HepG2 (cell line): Measurements from ENCODE around the gene EDEM3. TPM values are rescaled to one million over a fixed set of nuclear protein-coding genes. Genes with fewer than 3 reads are reported as not detected.

Source experiments
- ATAC-seq: fragments of 200-7000 bp; cut with Tn5 transposase; 3 replicates; pipeline ENCODE4 v1.9.1; 2020; ENCODE audit warnings: mild to moderate bottlenecking, moderate library complexity
- BruUV-seq: library from RNA; stranded (reverse); fragments of 400-500 nt; replicated peaks from 2 replicates; lab custom pipeline; 2021; lab: Mats Ljungman, UMichigan
- CTCF ChIA-PET: fragments of 300-600 bp; formaldehyde crosslinking; extraction: SDS; loops from one replicate; lab custom pipeline; 2021; ENCODE audit warnings: low total read pairs, inconsistent platforms, low intra/inter-chr PET ratio; lab: Yijun Ruan, JAX
- POLR2A ChIA-PET: fragments of 350-600 bp; sonication (Branson Sonifier 250); formaldehyde crosslinking; loops from one replicate; lab custom pipeline; 2020; ENCODE audit warnings: antibody characterized with exemption, inconsistent platforms; lab: Yijun Ruan, JAX
- DNase-seq: peaks from one replicate; pipeline ENCODE4 v3.0.0-alpha.2; 2015; ENCODE audit warnings: low spot score
- FAIRE-seq: peaks from 3 replicates; lab custom pipeline; 2011; peaks lifted over from hg19 to GRCh38; lab: Jason Lieb, UNC
- H2AFZ ChIP-seq: one replicate; pipeline ENCODE4 v1.6.1; 2011; ENCODE audit warnings: low read length, inconsistent platforms
- H3K27ac ChIP-seq: fragments of 300-600 bp; 3 replicates; pipeline ENCODE4 v1.8.0; 2011; ENCODE audit warnings: mixed run types, mild to moderate bottlenecking, mixed read lengths, low read length, inconsistent platforms; ENCODE audit not compliant: insufficient read depth; ENCODE audit errors: extremely low read length
- H3K27me3 ChIP-seq, 2 experiments: fragments of 200-600 bp in 1 of 2; 2 replicates in 1 of 2; 3 replicates in 1 of 2; pipeline versions ENCODE4 v1.6.0 to v1.8.0; 2011; ENCODE audit warnings: low read length in 2 of 2, mild to moderate bottlenecking in 2 of 2, moderate library complexity in 2 of 2, inconsistent platforms in 1 of 2; ENCODE audit not compliant: insufficient read depth in 2 of 2, control insufficient read depth in 1 of 2
- H3K36me3 ChIP-seq, 2 experiments: fragments of 200-600 bp in 1 of 2; replicated peaks in 1 of 2; 2 replicates in 1 of 2; 3 replicates in 1 of 2; pipeline versions ENCODE4 v1.5.1 to v1.8.0; 2011; ENCODE audit warnings: low read length in 2 of 2, inconsistent platforms in 1 of 2; ENCODE audit not compliant: insufficient read depth in 2 of 2, control insufficient read depth in 1 of 2
- H3K4me1 ChIP-seq: 2 replicates; pipeline ENCODE4 v1.5.1; 2012; ENCODE audit warnings: low read length, inconsistent platforms; ENCODE audit not compliant: insufficient read depth
- H3K4me2 ChIP-seq: 2 replicates; pipeline ENCODE4 v1.6.0; 2011; ENCODE audit warnings: low read depth, low read length, inconsistent platforms
- H3K4me3 ChIP-seq, 3 experiments: fragments of 200-600 bp in 1 of 3; sonication (generic), shearing (Covaris generic) in 1 of 3; replicated peaks in 1 of 3; 2 replicates each; pipeline ENCODE4 v1.5.1; 2011 to 2016; ENCODE audit warnings: low read length in 3 of 3, inconsistent platforms in 2 of 3, low read depth in 2 of 3, mild to moderate bottlenecking in 2 of 3, control low read depth in 1 of 3, mixed read lengths in 1 of 3; ENCODE audit not compliant: insufficient read depth in 1 of 3
- H3K79me2 ChIP-seq: one replicate; pipeline ENCODE4 v1.6.1; 2011; ENCODE audit warnings: low read length, inconsistent platforms; ENCODE audit not compliant: insufficient read depth
- H3K9ac ChIP-seq: 2 replicates; pipeline ENCODE4 v1.6.0; 2011; ENCODE audit warnings: mild to moderate bottlenecking, low read depth, low read length, inconsistent platforms; ENCODE audit not compliant: insufficient read depth
- H3K9me3 ChIP-seq: 2 replicates; pipeline ENCODE4 v1.5.1; 2012; ENCODE audit warnings: mild to moderate bottlenecking, low read length
- H4K20me1 ChIP-seq: 2 replicates; pipeline ENCODE4 v1.6.0; 2011; ENCODE audit warnings: inconsistent platforms, mild to moderate bottlenecking, low read length, moderate library complexity; ENCODE audit not compliant: insufficient read depth
- HHEX ChIP-seq: IDR thresholded peaks from 2 replicates; pipeline ENCODE4 v1.6.1; 2016; ENCODE audit warnings: control low read depth
- NR2F1 ChIP-seq, 2 experiments: fragments of 450-650 bp in 1 of 2; formaldehyde crosslinking in 1 of 2; IDR thresholded peaks; 2 replicates each; pipeline versions ENCODE4 v1.5.0 to v1.6.1; 2016 to 2020; ENCODE audit warnings: mild to moderate bottlenecking in 1 of 2, missing compliant biosample characterization in 1 of 2, missing genetic modification reagents in 1 of 2, moderate library complexity in 1 of 2
- ZMYM3 ChIP-seq: sonication (generic); formaldehyde crosslinking; IDR thresholded peaks from 2 replicates; pipeline ENCODE4 v1.5.1; 2020; ENCODE audit warnings: mild to moderate bottlenecking, missing genetic modification reagents
- ZNF513 ChIP-seq: sonication (generic); formaldehyde crosslinking; conservative IDR thresholded peaks from 2 replicates; pipeline ENCODE4 v1.5.0; 2020; ENCODE audit warnings: missing genetic modification reagents
- ZNF547 ChIP-seq: sonication (generic); formaldehyde crosslinking; IDR thresholded peaks from 2 replicates; pipeline ENCODE4 v1.5.1; 2020; ENCODE audit warnings: mild to moderate bottlenecking, missing genetic modification reagents
- ZNF629 ChIP-seq: sonication (generic); formaldehyde crosslinking; conservative IDR thresholded peaks from 2 replicates; pipeline ENCODE4 v1.5.0; 2020; ENCODE audit warnings: missing genetic modification reagents
- WGBS: methylation state at CpG from one replicate; pipeline ENCODE4 v1.1.6; 2017; ENCODE audit warnings: low lambda C conversion rate; 5-methylcytosine and 5-hydroxymethylcytosine counted together
- in situ Hi-C: cut with HindIII; loops from 2 replicates; pipeline ENCODE4 v1.10.0; 2017; ENCODE audit warnings: low pct_unique_long_range_greater_than_20kb; ENCODE audit not compliant: extremely low pct_ligation_motif_present
- intact Hi-C: fragments of 100-400 bp; cut with micrococcal nuclease; formaldehyde crosslinking; loops from one replicate; pipeline ENCODE4 v1.10.0; 2022; ENCODE audit not compliant: unreplicated experiment
- polyA plus RNA-seq, 8 experiments: library from polyadenylated mRNA; depleted of rRNA in 3 of 8; stranded (reverse) in 7 of 8; unstranded in 1 of 8; fragments of >200 nt; fragmentation: Illumina TruSeq in 4 of 8; extraction: Trizol in 4 of 8; gene quantifications; 2 replicates each; pipeline versions ENCODE4 v1.2.1 to v1.2.3, GENCODE V29; 2011 to 2016; ENCODE audit warnings: low read depth in 4 of 8, missing spikeins in 1 of 8, mixed read lengths in 1 of 8; ENCODE audit not compliant: insufficient read depth in 1 of 8
- total RNA-seq, 5 experiments: library from RNA; depleted of rRNA; stranded (reverse); fragments of >200 nt; fragmentation: Illumina TruSeq; extraction: Trizol; gene quantifications; 2 replicates each; pipeline ENCODE4 v1.2.3, GENCODE V29; 2016; ENCODE audit warnings: low read depth in 1 of 5

The EDEM3 gene
- total and polyA plus RNA-seq, 2 of the 13 experiments (the other 11 are each of a cell fraction or from before 2014, with no cell fraction given): 13.1 to 18.2 TPM

GRCh38 chr1:184696403-184696802 is 58.3 kb downstream of the EDEM3 start (continued):
- no peak for TF ChIP-seq ZNF513 (CRISPR knock-in tag)
- no peak for TF ChIP-seq HHEX (CRISPR knock-in tag)
- no peak for TF ChIP-seq NR2F1 (CRISPR knock-in tag; IDR thresholded peaks at IDR 0.05)
- TF ChIP-seq ZMYM3: no peak
- TF ChIP-seq, all 625 proteins: peak for 0

- no peaks in the 10 kb centered on the region for H3K4me1 ChIP-seq
- no peak overlapping the region for H3K4me2 ChIP-seq
- no peak for TF ChIP-seq ZNF629 (CRISPR knock-in tag)
- no peak for TF ChIP-seq ZNF547 (CRISPR knock-in tag)
- intact Hi-C loops (loop anchor here (10.0 kb wide), 1 partner anchor 470 kb away; no protein-coding TSS in a partner anchor), in situ Hi-C loops (no loop called here)
- no peak overlapping the region for H2AFZ ChIP-seq
- ChIA-PET CTCF (no interaction called here), POLR2A (no interaction called here)
- H3K9me3 ChIP-seq: no peaks in the 10 kb centered on the region
- FAIRE-seq (no peak), ATAC-seq (no peak), DNase-seq (no peak)
- no peak overlapping the region for H3K4me3 ChIP-seq
- H3K27ac ChIP-seq: no peak overlapping the region
- H3K79me2 ChIP-seq: no peaks in the 10 kb centered on the region
- no peaks in the 10 kb centered on the region for H4K20me1 ChIP-seq
- no peaks in the 10 kb centered on the region for H3K27me3 ChIP-seq
- WGBS: 95% methylated on average over 5 of the region's 5 CpGs
- no TSS peak for BruUV-seq
- H3K9ac ChIP-seq: no peak overlapping the region
- H3K36me3 ChIP-seq: peaks cover 0 to 1% of the 10 kb centered on the region in 2 experiments; a peak in 2 of 5 replicates
Measured at GRCh38 chr1:184695023-184695422, 59.6 kb downstream of the EDEM3 start.
